ENCODE data around the gene BBS9. TPM values are rescaled to one million over a fixed set of nuclear protein-coding genes. Genes with fewer than 3 reads are reported as not detected.

BBS9 gene
- total RNA-seq, 4 donors from 2014 or later = 11.2 to 34.5 (median 20.4) TPM

GRCh38 chr7:33196221-33196620 is 66.9 kb downstream of the BBS9 start:
- TF ChIP-seq EP300 (IDR thresholded peaks at IDR 0.05) (no peak), CTCF (IDR thresholded peaks at IDR 0.05) (no peak)
- no peak for ATAC-seq

GRCh38 chr7:33200282-33200681 is 70.9 kb downstream of the BBS9 start:
- 100% methylated on average over 1 of the region's 1 CpG for WGBS, 2 donors (ENCODE audit: low coverage in 1 of 2)
- H3K27me3 ChIP-seq = no peaks in the 10 kb centered on the region
- H3K4me3 ChIP-seq = no peak overlapping the region
- TF ChIP-seq CTCF (IDR thresholded peaks at IDR 0.05) (no peak), POLR2AphosphoS5 (IDR thresholded peaks at IDR 0.05) (no peak), POLR2A (IDR thresholded peaks at IDR 0.05) (no peak), EP300 (IDR thresholded peaks at IDR 0.05) (no peak)
- H3K9me3 ChIP-seq = no peaks in the 10 kb centered on the region
- no peak for ATAC-seq
- no peaks in the 10 kb centered on the region for H3K36me3 ChIP-seq
- no peak overlapping the region for H3K27ac ChIP-seq
- H3K4me1 ChIP-seq = peaks cover 0 to 4% (median 0%) of the 10 kb centered on the region in 3 donors

More at GRCh38 chr7:33196221-33196620, 66.9 kb downstream of the BBS9 start:
- Histone ChIP-seq H3K27me3 (no peaks in the 10 kb centered on the region), H3K4me3 (no peak overlapping the region), H3K9me3 (no peaks in the 10 kb centered on the region), H3K36me3 (no peaks in the 10 kb centered on the region), H3K27ac (no peak overlapping the region), H3K4me1 (peaks cover 0 to 4% (median 0%) of the 10 kb centered on the region in 3 donors)
- WGBS, 2 donors (ENCODE audit: low coverage in 1 of 2) = 72 to 90% methylated on average over 2 of the region's 2 CpGs

- no peaks in the 10 kb centered on the region for H3K27me3 ChIP-seq
- peaks cover 0 to 4% (median 0%) of the 10 kb centered on the region in 3 donors for H3K4me1 ChIP-seq
- WGBS, 2 donors (ENCODE audit: low coverage in 1 of 2) = 84 to 96% methylated on average over 2 of the region's 2 CpGs
- H3K9me3 ChIP-seq = no peaks in the 10 kb centered on the region
- H3K4me3 ChIP-seq = no peak overlapping the region
- H3K27ac ChIP-seq = no peak overlapping the region
- TF ChIP-seq POLR2A (IDR thresholded peaks at IDR 0.05) (no peak), POLR2AphosphoS5 (IDR thresholded peaks at IDR 0.05) (no peak), EP300 (IDR thresholded peaks at IDR 0.05) (no peak), CTCF (IDR thresholded peaks at IDR 0.05) (no peak)
- H3K36me3 ChIP-seq = no peaks in the 10 kb centered on the region
- no peak for ATAC-seq
These were observed 72.5 kb downstream of the BBS9 start for GRCh38 chr7:33201821-33202220.

- H3K36me3 ChIP-seq = peaks cover 0 to 14% of the 10 kb centered on the region in 2 donors
- no peaks in the 10 kb centered on the region for H3K27me3 ChIP-seq
- TF ChIP-seq CTCF (IDR thresholded peaks at IDR 0.05) (no peak), EP300 (IDR thresholded peaks at IDR 0.05) (no peak), POLR2A (IDR thresholded peaks at IDR 0.05) (no peak), POLR2AphosphoS5 (IDR thresholded peaks at IDR 0.05) (no peak)
- no peak overlapping the region for H3K4me3 ChIP-seq
- peaks cover 0 to 7% (median 0%) of the 10 kb centered on the region in 3 donors for H3K4me1 ChIP-seq
- H3K9me3 ChIP-seq = peaks cover 0 to 25% (median 0%) of the 10 kb centered on the region in 3 donors
- no peak for ATAC-seq
- WGBS, 2 donors (ENCODE audit: low coverage in 1 of 2) = 100% methylated on average over 1 of the region's 1 CpG; no CpG with 5 or more reads in 1 of the 2 donors
- no peak overlapping the region for H3K27ac ChIP-seq
These were observed 81.6 kb downstream of the BBS9 start for GRCh38 chr7:33210958-33211357.

GRCh38 chr7:33212144-33212543 is 82.8 kb downstream of the BBS9 start:
- Histone ChIP-seq H3K9me3 (peaks cover 0 to 25% (median 0%) of the 10 kb centered on the region in 3 donors), H3K4me3 (no peak overlapping the region), H3K36me3 (peaks cover 0 to 14% of the 10 kb centered on the region in 2 donors), H3K27me3 (no peaks in the 10 kb centered on the region), H3K4me1 (peaks cover 0 to 19% (median 0%) of the 10 kb centered on the region in 3 donors), H3K27ac (no peak overlapping the region)
- WGBS, 2 donors (ENCODE audit: low coverage in 1 of 2) = 90 to 100% methylated on average over 1 to 2 of the region's 2 CpGs
- no peak for TF ChIP-seq POLR2AphosphoS5 (IDR thresholded peaks at IDR 0.05)
- no peak for TF ChIP-seq CTCF (IDR thresholded peaks at IDR 0.05)
- TF ChIP-seq POLR2A (IDR thresholded peaks at IDR 0.05) = no peak
- no peak for TF ChIP-seq EP300 (IDR thresholded peaks at IDR 0.05)
- no peak for ATAC-seq

All from gastroesophageal sphincter (tissue), 4 donors.